T follicular helper cell (primary cell): Measurements from ENCODE around the gene SLC2A10.

Source experiments
- DNase-seq: peaks from one replicate; pipeline ENCODE4 v3.0.0-alpha.2; 2020; ENCODE audit warnings: low read depth

Gene SLC2A10

GRCh38 chr20:46703435-46703834, 6.0 kb upstream of the SLC2A10 start:
- no peak for DNase-seq

- no peak for DNase-seq
Observed at GRCh38 chr20:46704714-46705377, 4.6 kb upstream of the SLC2A10 start.

GRCh38 chr20:46705378-46705729, 4.1 kb upstream of the SLC2A10 start:
- no peak for DNase-seq

- no peak for DNase-seq
Observed at GRCh38 chr20:46706242-46706641, 3.2 kb upstream of the SLC2A10 start.

GRCh38 chr20:46708172-46708860, 1.1 kb upstream of the SLC2A10 start:
- DNase-seq = no peak

- DNase-seq = no peak
Observed at GRCh38 chr20:46709055-46709458, 392 bp upstream of the SLC2A10 start.

GRCh38 chr20:46710153-46710913, 884 bp downstream of the SLC2A10 start:
- DNase-seq = no peak

GRCh38 chr20:46712056-46712636, 2.7 kb downstream of the SLC2A10 start:
- DNase-seq = no peak

GRCh38 chr20:46713957-46714834, 4.7 kb downstream of the SLC2A10 start:
- no peak for DNase-seq

GRCh38 chr20:46715292-46715756, 5.9 kb downstream of the SLC2A10 start:
- no peak for DNase-seq

GRCh38 chr20:46717818-46718541, 8.5 kb downstream of the SLC2A10 start:
- DNase-seq = no peak

- no peak for DNase-seq
Observed at GRCh38 chr20:46720019-46720418, 10.6 kb downstream of the SLC2A10 start.

GRCh38 chr20:46720776-46721425, 11.5 kb downstream of the SLC2A10 start:
- DNase-seq = no peak

GRCh38 chr20:46721476-46721875, 12.0 kb downstream of the SLC2A10 start:
- no peak for DNase-seq

- DNase-seq = no peak
Observed at GRCh38 chr20:46722450-46722849, 13.0 kb downstream of the SLC2A10 start.

GRCh38 chr20:46723039-46723438, 13.6 kb downstream of the SLC2A10 start:
- no peak for DNase-seq

- no peak for DNase-seq
Observed at GRCh38 chr20:46724343-46724959, 15.0 kb downstream of the SLC2A10 start.

- no peak for DNase-seq
Observed at GRCh38 chr20:46725186-46726165, 16.0 kb downstream of the SLC2A10 start.

- no peak for DNase-seq
Observed at GRCh38 chr20:46731770-46732169, 22.3 kb downstream of the SLC2A10 start.
